ENCODE measurements around the gene C15orf62. TPM values are rescaled to one million over a fixed set of nuclear protein-coding genes. Genes with fewer than 3 reads are reported as not detected.

The C15orf62 gene
- polyA plus RNA-seq, 1 of the 3 experiments (the other 2 are of a cell fraction), result not detected

- Histone ChIP-seq H3K4me1 (ENCODE audit: control insufficient read depth in 1 of 2, insufficient read depth in 2 of 2, low read depth in 1 of 2, low read length in 1 of 2) (peaks cover 4 to 15% of the 10 kb centered on the region in 2 experiments; a peak in 1 of 4 replicates), H3K27me3 (ENCODE audit: insufficient read depth) (no peaks in the 10 kb centered on the region), H3K9ac (peak overlapping the region; percentile 82), H3K79me2 (ENCODE audit: insufficient read depth) (peaks cover 70% of the 10 kb centered on the region), H2AFZ (ENCODE audit: low read depth) (peak overlapping the region; percentile 99), H3F3A (replicated peaks; ENCODE audit: insufficient read depth) (no peaks in the 10 kb centered on the region), H3K9me3 (no peaks in the 10 kb centered on the region), H3K36me3 (replicated peaks in 1 of 2; ENCODE audit: control insufficient read depth in 1 of 2, insufficient read depth in 2 of 2, low read length in 1 of 2) (peaks cover 18 to 21% of the 10 kb centered on the region in 2 experiments), H4K20me1 (ENCODE audit: insufficient read depth) (no peaks in the 10 kb centered on the region), H3K9me2 (no peaks in the 10 kb centered on the region), H3K27ac (ENCODE audit: low read depth in 2 of 2, low read length in 1 of 2) (peak overlapping the region; percentile 75 to 95; a peak in 3 of 4 replicates), H3K4me3 (ENCODE audit: low read depth in 2 of 2, low read length in 1 of 2) (peak overlapping the region; percentile 94 to 98), H3K4me2 (peak overlapping the region; percentile 96)
- TF ChIP-seq CHD2 (IDR thresholded peaks at IDR 0.05; ENCODE audit: low read length, partially characterized antibody), result no peak
- TF ChIP-seq YY1 (IDR thresholded peaks at IDR 0.05; ENCODE audit: low read depth), result no peak
- no peak for TF ChIP-seq RCOR1 (IDR thresholded peaks at IDR 0.05; ENCODE audit: low read length)
- TF ChIP-seq, protein P1, sequence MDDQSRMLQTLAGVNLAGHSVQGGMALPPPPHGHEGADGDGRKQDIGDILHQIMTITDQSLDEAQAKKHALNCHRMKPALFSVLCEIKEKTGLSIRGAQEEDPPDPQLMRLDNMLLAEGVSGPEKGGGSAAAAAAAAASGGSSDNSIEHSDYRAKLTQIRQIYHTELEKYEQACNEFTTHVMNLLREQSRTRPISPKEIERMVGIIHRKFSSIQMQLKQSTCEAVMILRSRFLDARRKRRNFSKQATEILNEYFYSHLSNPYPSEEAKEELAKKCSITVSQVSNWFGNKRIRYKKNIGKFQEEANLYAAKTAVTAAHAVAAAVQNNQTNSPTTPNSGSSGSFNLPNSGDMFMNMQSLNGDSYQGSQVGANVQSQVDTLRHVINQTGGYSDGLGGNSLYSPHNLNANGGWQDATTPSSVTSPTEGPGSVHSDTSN (IDR thresholded peaks at IDR 0.05), result no peak
- TF ChIP-seq MXI1 (IDR thresholded peaks at IDR 0.05; ENCODE audit: low read depth, low read length), result peak; percentile 56; the same call in 1 of the 2 replicates
- TF ChIP-seq TAF1 (IDR thresholded peaks at IDR 0.05; ENCODE audit: borderline replicate concordance, low read depth, low read length), result 0 out of 2 replicates have a peak, but pooled peaks have one; percentile 0
- CTCF ChIA-PET, result interaction anchor here (1.0 to 2.9 kb wide), 3 partner anchors 60 to 97 kb away, joined by 3 to 11 read pairs (median 6); no protein-coding TSS in a partner anchor
- POLR2A ChIA-PET, result interaction anchor here (0.6 to 1.1 kb wide), 2 partner anchors 88 to 485 kb away, joined by 3 read pairs; partner anchors contain the start of gene VPS18
- WGBS (ENCODE audit: low lambda C conversion rate), result 0% methylated on average over 2 of the region's 2 CpGs
- peak; percentile 30 for DNase-seq
Observed at GRCh38 chr15:40806672-40807027, 36.9 kb downstream of the C15orf62 start.

- Histone ChIP-seq H3K27me3 (ENCODE audit: insufficient read depth) (no peaks in the 10 kb centered on the region), H2AFZ (ENCODE audit: low read depth) (peak within 1 kb of the TSS; percentile 99), H3K36me3 (replicated peaks in 1 of 2; ENCODE audit: control insufficient read depth in 1 of 2, insufficient read depth in 2 of 2, low read length in 1 of 2) (peaks cover 18 to 23% of the 10 kb centered on the region in 2 experiments), H3K27ac (ENCODE audit: low read depth in 2 of 2, low read length in 1 of 2) (peak within 1 kb of the TSS; percentile 75 to 95), H3K4me1 (ENCODE audit: control insufficient read depth in 1 of 2, insufficient read depth in 2 of 2, low read depth in 1 of 2, low read length in 1 of 2) (peaks cover 4 to 15% of the 10 kb centered on the region in 2 experiments; a peak in 1 of 4 replicates), H3K4me3 (ENCODE audit: low read depth in 2 of 2, low read length in 1 of 2) (peak within 1 kb of the TSS; percentile 94 to 98), H3F3A (replicated peaks; ENCODE audit: insufficient read depth) (no peaks in the 10 kb centered on the region), H3K9me2 (no peaks in the 10 kb centered on the region), H3K79me2 (ENCODE audit: insufficient read depth) (peaks cover 63% of the 10 kb centered on the region), H3K9me3 (no peaks in the 10 kb centered on the region), H4K20me1 (ENCODE audit: insufficient read depth) (no peaks in the 10 kb centered on the region), H3K4me2 (peak within 1 kb of the TSS; percentile 96), H3K9ac (peak within 1 kb of the TSS; percentile 82)
- 0% methylated on average over 30 of the region's 64 CpGs for WGBS (ENCODE audit: low lambda C conversion rate)
- ChIA-PET POLR2A (interaction anchor here (0.6 to 1.1 kb wide), 3 partner anchors 25 to 484 kb away, joined by 3 read pairs; partner anchors contain the start of gene VPS18), CTCF (interaction anchor here (0.5 to 2.9 kb wide), 6 partner anchors 25 to 128 kb away, joined by 3 to 11 read pairs (median 4); no protein-coding TSS in a partner anchor)
- peak; percentile 92 for DNase-seq
- TF ChIP-seq, protein P2, sequence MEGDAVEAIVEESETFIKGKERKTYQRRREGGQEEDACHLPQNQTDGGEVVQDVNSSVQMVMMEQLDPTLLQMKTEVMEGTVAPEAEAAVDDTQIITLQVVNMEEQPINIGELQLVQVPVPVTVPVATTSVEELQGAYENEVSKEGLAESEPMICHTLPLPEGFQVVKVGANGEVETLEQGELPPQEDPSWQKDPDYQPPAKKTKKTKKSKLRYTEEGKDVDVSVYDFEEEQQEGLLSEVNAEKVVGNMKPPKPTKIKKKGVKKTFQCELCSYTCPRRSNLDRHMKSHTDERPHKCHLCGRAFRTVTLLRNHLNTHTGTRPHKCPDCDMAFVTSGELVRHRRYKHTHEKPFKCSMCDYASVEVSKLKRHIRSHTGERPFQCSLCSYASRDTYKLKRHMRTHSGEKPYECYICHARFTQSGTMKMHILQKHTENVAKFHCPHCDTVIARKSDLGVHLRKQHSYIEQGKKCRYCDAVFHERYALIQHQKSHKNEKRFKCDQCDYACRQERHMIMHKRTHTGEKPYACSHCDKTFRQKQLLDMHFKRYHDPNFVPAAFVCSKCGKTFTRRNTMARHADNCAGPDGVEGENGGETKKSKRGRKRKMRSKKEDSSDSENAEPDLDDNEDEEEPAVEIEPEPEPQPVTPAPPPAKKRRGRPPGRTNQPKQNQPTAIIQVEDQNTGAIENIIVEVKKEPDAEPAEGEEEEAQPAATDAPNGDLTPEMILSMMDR (IDR thresholded peaks at IDR 0.05), result no peak
- peak; percentile 87 for TF ChIP-seq CHD2 (IDR thresholded peaks at IDR 0.05; ENCODE audit: low read length, partially characterized antibody)
- TF ChIP-seq ELF1 (IDR thresholded peaks at IDR 0.05), result peak; percentile 85
- no peak for TF ChIP-seq EP300 (IDR thresholded peaks at IDR 0.05; ENCODE audit: borderline replicate concordance in 1 of 2, low read depth in 1 of 2, low read length in 1 of 2)
- peak; percentile 63; the same call in 1 of the 2 replicates for TF ChIP-seq POLR2AphosphoS5 (IDR thresholded peaks at IDR 0.05; ENCODE audit: low read depth, low read length)
- peak; percentile 55; the same call in 1 of the 2 replicates for TF ChIP-seq MXI1 (IDR thresholded peaks at IDR 0.05; ENCODE audit: low read depth, low read length)
- no peak for TF ChIP-seq USF1 (IDR thresholded peaks at IDR 0.05; ENCODE audit: borderline replicate concordance, low read depth)
- TF ChIP-seq NRF1 (IDR thresholded peaks at IDR 0.05; ENCODE audit: low read depth, low read length), result peak; percentile 77
- TF ChIP-seq ZBTB33 (IDR thresholded peaks at IDR 0.05; ENCODE audit: borderline replicate concordance, low read depth), result peak; percentile 72; the same call in 1 of the 2 replicates
- TF ChIP-seq GABPA (IDR thresholded peaks at IDR 0.05; ENCODE audit: low read depth), result peak; percentile 42; the same call in 1 of the 2 replicates
- peak; percentile 84 for TF ChIP-seq YY1 (IDR thresholded peaks at IDR 0.05; ENCODE audit: low read depth)
- no peak for TF ChIP-seq RFX5 (IDR thresholded peaks at IDR 0.05; ENCODE audit: low read length)
- no peak for TF ChIP-seq SMC3 (IDR thresholded peaks at IDR 0.05; ENCODE audit: low read depth, low read length)
- TF ChIP-seq TEAD4 (IDR thresholded peaks at IDR 0.05; ENCODE audit: borderline replicate concordance, insufficient read depth), result no peak
- TF ChIP-seq NFIC (IDR thresholded peaks at IDR 0.05; ENCODE audit: borderline replicate concordance), result no peak
- no peak for TF ChIP-seq GATA2 (CRISPR knock-in tag; IDR thresholded peaks at IDR 0.05)
- TF ChIP-seq RCOR1 (IDR thresholded peaks at IDR 0.05; ENCODE audit: low read length), result no peak
Observed at GRCh38 chr15:40807028-40807887, 37.5 kb downstream of the C15orf62 start, which contains the start of the genes DNAJC17 and ZFYVE19. TSS of gene DNAJC17 (minus strand) at chr15:40807473. CDS start at chr15:40807446, 27 bp downstream. TSS of gene ZFYVE19 (plus strand) at chr15:40807089. CDS start at chr15:40807590, 501 bp downstream.

All from SK-N-SH (cell line).